GM19035 (cell line): ENCODE results near the gene SNTG2.

Experiments
- ATAC-seq: cut with Tn5 transposase; IDR thresholded peaks from one replicate; pipeline ENCODE4 v1.9.1; 2021; ENCODE audit not compliant: unreplicated experiment

SNTG2 gene

GRCh38 chr2:1136846-1137245, 186.2 kb downstream of the SNTG2 start:
- no peak for ATAC-seq

- ATAC-seq, result no peak
Observed at GRCh38 chr2:1137264-1137663, 186.6 kb downstream of the SNTG2 start.

GRCh38 chr2:1137913-1138391, 187.3 kb downstream of the SNTG2 start:
- ATAC-seq, result no peak

GRCh38 chr2:1140389-1141003, 189.8 kb downstream of the SNTG2 start:
- ATAC-seq, result no peak

- no peak for ATAC-seq
Observed at GRCh38 chr2:1141079-1141478, 190.4 kb downstream of the SNTG2 start.

- ATAC-seq, result no peak
Observed at GRCh38 chr2:1143129-1143528, 192.5 kb downstream of the SNTG2 start.

GRCh38 chr2:1147873-1148612, 197.4 kb downstream of the SNTG2 start:
- ATAC-seq, result no peak

- ATAC-seq, result no peak
Observed at GRCh38 chr2:1150724-1151511, 200.3 kb downstream of the SNTG2 start.

GRCh38 chr2:1152375-1152774, 201.7 kb downstream of the SNTG2 start:
- ATAC-seq, result no peak

- no peak for ATAC-seq
Observed at GRCh38 chr2:1153920-1154319, 203.3 kb downstream of the SNTG2 start.

- no peak for ATAC-seq
Observed at GRCh38 chr2:1154710-1155594, 204.3 kb downstream of the SNTG2 start.

- ATAC-seq, result no peak
Observed at GRCh38 chr2:1156059-1156458, 205.4 kb downstream of the SNTG2 start.

GRCh38 chr2:1156531-1156930, 205.9 kb downstream of the SNTG2 start:
- no peak for ATAC-seq

- no peak for ATAC-seq
Observed at GRCh38 chr2:1157107-1157506, 206.5 kb downstream of the SNTG2 start.

GRCh38 chr2:1159013-1159412, 208.4 kb downstream of the SNTG2 start:
- no peak for ATAC-seq

- ATAC-seq, result no peak
Observed at GRCh38 chr2:1162246-1162645, 211.6 kb downstream of the SNTG2 start.

GRCh38 chr2:1162768-1163584, 212.3 kb downstream of the SNTG2 start:
- no peak for ATAC-seq

- no peak for ATAC-seq
Observed at GRCh38 chr2:1166976-1167375, 216.3 kb downstream of the SNTG2 start.

GRCh38 chr2:1168846-1169245, 218.2 kb downstream of the SNTG2 start:
- no peak for ATAC-seq
